ENCODE results near the gene UCP3. TPM values are rescaled to one million over a fixed set of nuclear protein-coding genes. Genes with fewer than 3 reads are reported as not detected.

The UCP3 gene
- total and polyA plus RNA-seq, 8 donors = under 0.01 to 28.0 (median 0.70) TPM; not detected in 1

DNA sequence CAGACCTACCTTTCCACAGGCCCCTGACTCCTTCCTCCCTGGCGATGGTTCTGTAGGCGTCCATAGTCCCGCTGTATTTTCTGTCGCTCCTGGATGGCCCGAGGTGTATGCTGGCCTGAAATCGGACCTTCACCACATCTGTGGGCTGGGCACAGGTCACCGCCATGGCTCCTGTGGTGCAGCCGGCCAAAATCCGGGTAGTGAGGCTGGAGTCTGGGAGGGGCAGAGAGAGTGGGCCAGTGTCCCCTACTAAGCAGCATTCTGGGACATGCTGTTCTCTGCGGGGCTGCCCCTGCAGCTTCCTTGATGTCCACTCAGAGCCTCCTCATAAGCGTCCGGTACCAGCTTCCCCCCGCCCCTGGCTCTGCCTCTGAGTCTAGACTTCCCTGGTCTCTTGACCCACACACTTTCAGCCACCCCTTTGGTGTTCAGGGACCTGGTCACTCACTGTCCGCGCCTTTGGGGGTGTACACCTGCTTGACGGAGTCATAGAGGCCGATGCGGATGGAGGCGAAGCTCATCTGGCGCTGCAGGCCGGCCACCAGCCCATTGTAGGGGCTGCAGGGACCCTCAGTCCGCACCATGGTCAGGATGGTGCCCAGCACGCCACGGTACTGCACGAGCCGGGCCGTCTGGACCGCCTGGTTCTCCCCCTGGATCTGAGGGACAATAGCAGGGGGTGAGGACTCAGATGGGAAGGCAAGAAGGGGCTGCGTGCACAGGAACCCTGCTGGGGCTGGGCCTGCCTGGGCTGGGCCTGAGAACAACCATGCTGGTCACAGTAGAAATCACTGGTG, 3.0 kb downstream of the UCP3 start:
- H3K27ac ChIP-seq = no peak overlapping the region
- intact Hi-C loops (cut with DNase I; ENCODE audit: low total_unique reads) = no loop called here
- H3K27me3 ChIP-seq = no peaks in the 10 kb centered on the region
- TF ChIP-seq, protein P1, sequence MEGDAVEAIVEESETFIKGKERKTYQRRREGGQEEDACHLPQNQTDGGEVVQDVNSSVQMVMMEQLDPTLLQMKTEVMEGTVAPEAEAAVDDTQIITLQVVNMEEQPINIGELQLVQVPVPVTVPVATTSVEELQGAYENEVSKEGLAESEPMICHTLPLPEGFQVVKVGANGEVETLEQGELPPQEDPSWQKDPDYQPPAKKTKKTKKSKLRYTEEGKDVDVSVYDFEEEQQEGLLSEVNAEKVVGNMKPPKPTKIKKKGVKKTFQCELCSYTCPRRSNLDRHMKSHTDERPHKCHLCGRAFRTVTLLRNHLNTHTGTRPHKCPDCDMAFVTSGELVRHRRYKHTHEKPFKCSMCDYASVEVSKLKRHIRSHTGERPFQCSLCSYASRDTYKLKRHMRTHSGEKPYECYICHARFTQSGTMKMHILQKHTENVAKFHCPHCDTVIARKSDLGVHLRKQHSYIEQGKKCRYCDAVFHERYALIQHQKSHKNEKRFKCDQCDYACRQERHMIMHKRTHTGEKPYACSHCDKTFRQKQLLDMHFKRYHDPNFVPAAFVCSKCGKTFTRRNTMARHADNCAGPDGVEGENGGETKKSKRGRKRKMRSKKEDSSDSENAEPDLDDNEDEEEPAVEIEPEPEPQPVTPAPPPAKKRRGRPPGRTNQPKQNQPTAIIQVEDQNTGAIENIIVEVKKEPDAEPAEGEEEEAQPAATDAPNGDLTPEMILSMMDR (IDR thresholded peaks at IDR 0.05) = no peak
- no peak for TF ChIP-seq POLR2A (IDR thresholded peaks at IDR 0.05)
- TF ChIP-seq POLR2AphosphoS5 (IDR thresholded peaks at IDR 0.05) = no peak
- TF ChIP-seq EP300 (IDR thresholded peaks at IDR 0.05) = no peak
- WGBS, 5 donors = 94 to 97% (median 94%) methylated on average over 14 to 29 of the region's 29 CpGs
- peaks cover 12 to 30% (median 19%) of the 10 kb centered on the region in 4 donors for H3K36me3 ChIP-seq
- no peaks in the 10 kb centered on the region for H3K9me3 ChIP-seq
- peaks cover 0 to 24% (median 6%) of the 10 kb centered on the region in 4 donors for H3K4me1 ChIP-seq
- no peak for DNase-seq
- no peak overlapping the region for H3K4me3 ChIP-seq

GRCh38 chr11:74004759-74005615, 3.9 kb downstream of the UCP3 start:
- no peaks in the 10 kb centered on the region for H3K27me3 ChIP-seq
- intact Hi-C loops (cut with DNase I; ENCODE audit: low total_unique reads) = no loop called here
- DNase-seq = peak; percentile 53 to 70
- no peaks in the 10 kb centered on the region for H3K9me3 ChIP-seq
- peaks cover 12 to 34% (median 23%) of the 10 kb centered on the region in 4 donors for H3K36me3 ChIP-seq
- peak in 1 of 3 donors; percentile 10 for TF ChIP-seq POLR2AphosphoS5 (IDR thresholded peaks at IDR 0.05)
- TF ChIP-seq, protein P1 (IDR thresholded peaks at IDR 0.05) = no peak
- WGBS, 5 donors = 65 to 71% (median 69%) methylated on average over 11 of the region's 11 CpGs
- H3K4me1 ChIP-seq = peaks cover 0 to 14% (median 6%) of the 10 kb centered on the region in 4 donors
- H3K27ac ChIP-seq = no peak overlapping the region
- no peak overlapping the region for H3K4me3 ChIP-seq

GRCh38 chr11:74004046-74004695, 4.7 kb downstream of the UCP3 start:
- 82 to 95% (median 93%) methylated on average over 6 of the region's 6 CpGs for WGBS, 5 donors
- H3K27ac ChIP-seq = no peak overlapping the region
- no peak for DNase-seq

More at GRCh38 chr11:74004046-74004695, 4.7 kb downstream of the UCP3 start:
- H3K4me1 ChIP-seq = peaks cover 0 to 12% (median 6%) of the 10 kb centered on the region in 4 donors
- H3K9me3 ChIP-seq = no peaks in the 10 kb centered on the region
- TF ChIP-seq EP300 (IDR thresholded peaks at IDR 0.05) (no peak), POLR2A (IDR thresholded peaks at IDR 0.05) (no peak), POLR2AphosphoS5 (IDR thresholded peaks at IDR 0.05) (no peak)
- TF ChIP-seq, protein P1 (IDR thresholded peaks at IDR 0.05) = no peak
- no peaks in the 10 kb centered on the region for H3K27me3 ChIP-seq
- H3K4me3 ChIP-seq = no peak overlapping the region
- intact Hi-C loops (cut with DNase I; ENCODE audit: low total_unique reads) = no loop called here
- peaks cover 12 to 34% (median 23%) of the 10 kb centered on the region in 4 donors for H3K36me3 ChIP-seq

All from stomach (tissue), 9 donors.